Measurements from ENCODE around the gene PANK4.

DNA sequence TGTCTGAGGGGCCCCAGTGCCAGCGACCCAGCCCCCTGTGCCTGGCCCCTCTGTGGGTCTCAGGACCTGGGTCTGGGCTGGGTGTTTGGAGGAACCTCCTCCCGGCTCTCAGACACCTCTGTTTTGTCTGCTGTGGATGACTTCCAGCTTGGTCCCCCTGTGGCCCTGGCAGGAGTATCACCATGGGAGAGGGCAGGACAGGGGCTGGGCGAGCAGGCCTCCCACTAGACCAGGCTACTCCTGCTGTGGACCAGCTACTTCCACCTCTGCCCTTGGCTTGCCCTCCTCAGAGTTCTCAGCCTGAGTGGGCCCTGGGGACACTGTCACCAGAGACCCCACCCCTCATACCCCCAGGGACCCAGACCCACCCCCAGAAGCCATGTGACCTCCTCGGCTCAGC is 28.5 kb downstream of the PANK4 start:
- TF ChIP-seq, protein P1, sequence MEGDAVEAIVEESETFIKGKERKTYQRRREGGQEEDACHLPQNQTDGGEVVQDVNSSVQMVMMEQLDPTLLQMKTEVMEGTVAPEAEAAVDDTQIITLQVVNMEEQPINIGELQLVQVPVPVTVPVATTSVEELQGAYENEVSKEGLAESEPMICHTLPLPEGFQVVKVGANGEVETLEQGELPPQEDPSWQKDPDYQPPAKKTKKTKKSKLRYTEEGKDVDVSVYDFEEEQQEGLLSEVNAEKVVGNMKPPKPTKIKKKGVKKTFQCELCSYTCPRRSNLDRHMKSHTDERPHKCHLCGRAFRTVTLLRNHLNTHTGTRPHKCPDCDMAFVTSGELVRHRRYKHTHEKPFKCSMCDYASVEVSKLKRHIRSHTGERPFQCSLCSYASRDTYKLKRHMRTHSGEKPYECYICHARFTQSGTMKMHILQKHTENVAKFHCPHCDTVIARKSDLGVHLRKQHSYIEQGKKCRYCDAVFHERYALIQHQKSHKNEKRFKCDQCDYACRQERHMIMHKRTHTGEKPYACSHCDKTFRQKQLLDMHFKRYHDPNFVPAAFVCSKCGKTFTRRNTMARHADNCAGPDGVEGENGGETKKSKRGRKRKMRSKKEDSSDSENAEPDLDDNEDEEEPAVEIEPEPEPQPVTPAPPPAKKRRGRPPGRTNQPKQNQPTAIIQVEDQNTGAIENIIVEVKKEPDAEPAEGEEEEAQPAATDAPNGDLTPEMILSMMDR (IDR thresholded peaks at IDR 0.05) = no peak
- TF ChIP-seq POLR2A (IDR thresholded peaks at IDR 0.05) = no peak
